Measurements from ENCODE around the gene MAD1L1. TPM values are rescaled to one million over a fixed set of nuclear protein-coding genes. Genes with fewer than 3 reads are reported as not detected.

Gene MAD1L1
- total and polyA plus RNA-seq, 2 of the 4 experiments (the other 2 are of a cell fraction): 29.0 to 40.9 TPM

DNA sequence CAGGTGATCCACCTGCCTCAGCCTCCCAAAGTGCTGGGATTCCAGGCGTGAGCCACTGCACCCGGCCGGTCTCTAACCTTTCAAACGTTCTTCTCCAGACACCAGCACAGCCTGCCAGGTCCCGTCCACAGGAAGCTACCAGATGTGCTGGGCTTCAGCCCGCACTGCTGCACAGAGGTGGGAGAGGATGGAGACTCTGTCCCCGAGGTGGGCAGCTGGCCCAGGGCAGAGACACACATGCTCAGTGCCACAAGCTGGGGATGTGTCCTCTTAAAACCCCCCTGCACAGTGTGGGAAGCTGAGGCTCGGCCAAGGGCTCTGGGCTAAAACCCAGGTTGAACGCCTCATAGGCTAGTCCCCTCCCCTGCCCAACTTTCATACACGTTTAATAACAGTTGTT is 18.6 kb upstream of the MAD1L1 start (continued):
- TF ChIP-seq, protein P1, sequence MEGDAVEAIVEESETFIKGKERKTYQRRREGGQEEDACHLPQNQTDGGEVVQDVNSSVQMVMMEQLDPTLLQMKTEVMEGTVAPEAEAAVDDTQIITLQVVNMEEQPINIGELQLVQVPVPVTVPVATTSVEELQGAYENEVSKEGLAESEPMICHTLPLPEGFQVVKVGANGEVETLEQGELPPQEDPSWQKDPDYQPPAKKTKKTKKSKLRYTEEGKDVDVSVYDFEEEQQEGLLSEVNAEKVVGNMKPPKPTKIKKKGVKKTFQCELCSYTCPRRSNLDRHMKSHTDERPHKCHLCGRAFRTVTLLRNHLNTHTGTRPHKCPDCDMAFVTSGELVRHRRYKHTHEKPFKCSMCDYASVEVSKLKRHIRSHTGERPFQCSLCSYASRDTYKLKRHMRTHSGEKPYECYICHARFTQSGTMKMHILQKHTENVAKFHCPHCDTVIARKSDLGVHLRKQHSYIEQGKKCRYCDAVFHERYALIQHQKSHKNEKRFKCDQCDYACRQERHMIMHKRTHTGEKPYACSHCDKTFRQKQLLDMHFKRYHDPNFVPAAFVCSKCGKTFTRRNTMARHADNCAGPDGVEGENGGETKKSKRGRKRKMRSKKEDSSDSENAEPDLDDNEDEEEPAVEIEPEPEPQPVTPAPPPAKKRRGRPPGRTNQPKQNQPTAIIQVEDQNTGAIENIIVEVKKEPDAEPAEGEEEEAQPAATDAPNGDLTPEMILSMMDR (conservative IDR thresholded peaks at IDR 0.05; ENCODE audit: low read depth, low read length): no peak
- TF ChIP-seq, protein P2, sequence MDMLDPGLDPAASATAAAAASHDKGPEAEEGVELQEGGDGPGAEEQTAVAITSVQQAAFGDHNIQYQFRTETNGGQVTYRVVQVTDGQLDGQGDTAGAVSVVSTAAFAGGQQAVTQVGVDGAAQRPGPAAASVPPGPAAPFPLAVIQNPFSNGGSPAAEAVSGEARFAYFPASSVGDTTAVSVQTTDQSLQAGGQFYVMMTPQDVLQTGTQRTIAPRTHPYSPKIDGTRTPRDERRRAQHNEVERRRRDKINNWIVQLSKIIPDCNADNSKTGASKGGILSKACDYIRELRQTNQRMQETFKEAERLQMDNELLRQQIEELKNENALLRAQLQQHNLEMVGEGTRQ (IDR thresholded peaks at IDR 0.05; ENCODE audit: low read depth, low read length): no peak
- no peak for TF ChIP-seq RAD21 (IDR thresholded peaks at IDR 0.05; ENCODE audit: low read length)
